Naive thymus-derived CD8-positive, alpha-beta T cell (primary cell): ENCODE results near the gene PBX2. TPM values are rescaled to one million over a fixed set of nuclear protein-coding genes. Genes with fewer than 3 reads are reported as not detected.

Experiments
- ATAC-seq, 2 donors: fragments of 150-1000 bp; cut with Tn5 transposase in 1 of 2; sonication (Bioruptor Pico), chemical (Tn5 transposase) in 1 of 2; 1 replicate in 1 of 2; 2 replicates in 1 of 2; pipeline ENCODE4 v1.10.0; 2021; ENCODE audit warnings: mild to moderate bottlenecking in 2 of 2, moderate library complexity in 2 of 2
- POLR2A ChIA-PET: fragments of 350-600 bp; sonication (Branson Sonifier 250); formaldehyde crosslinking; loops from one replicate; lab custom pipeline; 2021; ENCODE audit warnings: antibody characterized with exemption; lab: Charles Lee
- DNase-seq, 10 donors: peaks; one replicate each; pipeline versions ENCODE4 v3.0.0 to v3.0.0-alpha.2; 2020 to 2022
- H3K27ac Mint-ChIP-seq, 10 donors: one replicate each; pipeline ENCODE4 v1.8.0; 2020 to 2022; ENCODE audit warnings: mild to moderate bottlenecking in 10 of 10, mixed read lengths in 10 of 10, moderate library complexity in 4 of 10, inconsistent platforms in 1 of 10
- H3K27me3 Mint-ChIP-seq, 5 donors: one replicate each; pipeline ENCODE4 v1.8.0; 2021 to 2022; ENCODE audit warnings: mixed read lengths in 5 of 5
- H3K36me3 Mint-ChIP-seq, 3 donors: one replicate each; pipeline ENCODE4 v1.8.0; 2020 to 2022; ENCODE audit warnings: mixed read lengths in 3 of 3, mild to moderate bottlenecking in 2 of 3, inconsistent platforms in 1 of 3
- H3K4me1 Mint-ChIP-seq, 4 donors: one replicate each; pipeline ENCODE4 v1.8.0; 2021 to 2022; ENCODE audit warnings: mixed read lengths in 4 of 4
- H3K4me3 Mint-ChIP-seq, 10 donors: one replicate each; pipeline ENCODE4 v1.8.0; 2020 to 2022; ENCODE audit warnings: mild to moderate bottlenecking in 10 of 10, mixed read lengths in 10 of 10, moderate library complexity in 6 of 10, inconsistent platforms in 1 of 10
- H3K9me3 Mint-ChIP-seq, 9 donors: one replicate each; pipeline ENCODE4 v1.8.0; 2020 to 2022; ENCODE audit warnings: mixed read lengths in 9 of 9, mild to moderate bottlenecking in 3 of 9, inconsistent platforms in 1 of 9, moderate library complexity in 1 of 9
- polyA plus RNA-seq, 3 donors: library from polyadenylated mRNA; unstranded; fragments of 300-500 nt; fragmentation: Illumina TruSeq; gene quantifications; one replicate each; pipeline ENCODE4 v1.2.3, GENCODE V29; 2021
- total RNA-seq, 8 experiments: library from RNA in 2 of 8; stranded (reverse) in 2 of 8; gene quantifications; one replicate each; pipeline ENCODE4 v1.2.3 and lab custom pipeline; 2021 to 2026

Gene PBX2
- total and polyA plus RNA-seq, 5 experiments from 2014 or later, result 1.6 to 174 (median 2.2) TPM

- Mint-ChIP-seq H3K9me3 (no peaks in the 10 kb centered on the region), H3K36me3 (peaks cover 6 to 82% (median 14%) of the 10 kb centered on the region in 3 donors), H3K27me3 (no peaks in the 10 kb centered on the region), H3K27ac (peak overlapping the region in 6 of 10 donors; percentile 34 to 77 (median 58)), H3K4me1 (peaks cover 35 to 76% (median 69%) of the 10 kb centered on the region in 4 donors), H3K4me3 (peak overlapping the region in 1 of 10 donors; percentile 40)
- POLR2A ChIA-PET, result interaction anchor here (0.9 to 9.4 kb wide), 2 partner anchors 8 to 19 kb away, joined by 3 to 303 read pairs; partner anchors contain the start of genes EGFL8, GPSM3 and PBX2
- ATAC-seq (no peak), DNase-seq (no peak)
Measured at GRCh38 chr6:32183483-32184083, 6.4 kb downstream of the PBX2 start.

- DNase-seq (no peak), ATAC-seq (no peak)
- peak overlapping the region in 1 of 10 donors; percentile 1 for H3K4me3 Mint-ChIP-seq
- H3K27me3 Mint-ChIP-seq, result no peaks in the 10 kb centered on the region
- POLR2A ChIA-PET, result interaction anchor here (0.9 to 9.4 kb wide), 4 partner anchors 9 to 55 kb away, joined by 3 to 303 read pairs (median 3); partner anchors contain the start of genes ATF6B, EGFL8, GPSM3 and PBX2
- H3K9me3 Mint-ChIP-seq, result no peaks in the 10 kb centered on the region
- peaks cover 6 to 80% (median 14%) of the 10 kb centered on the region in 3 donors for H3K36me3 Mint-ChIP-seq
- peak overlapping the region in 6 of 10 donors; percentile 24 to 71 (median 44) for H3K27ac Mint-ChIP-seq
- H3K4me1 Mint-ChIP-seq, result peaks cover 36 to 73% (median 71%) of the 10 kb centered on the region in 4 donors
Measured at GRCh38 chr6:32183030-32183429, 7.0 kb downstream of the PBX2 start.

- peak overlapping the region in 1 of 10 donors; percentile 1 for H3K4me3 Mint-ChIP-seq
- POLR2A ChIA-PET, result interaction anchor here (0.9 to 9.4 kb wide), 5 partner anchors 9 to 65 kb away, joined by 3 to 303 read pairs (median 3); partner anchors contain the start of genes ATF6B, EGFL8, GPSM3 and PBX2
Measured at GRCh38 chr6:32182555-32182981, 7.4 kb downstream of the PBX2 start.

GRCh38 chr6:32181915-32182529 is 8.0 kb downstream of the PBX2 start:
- peak overlapping the region in 7 of 10 donors; percentile 15 to 75 (median 52) for H3K27ac Mint-ChIP-seq
- no peak for ATAC-seq
- H3K9me3 Mint-ChIP-seq, result no peaks in the 10 kb centered on the region
- H3K36me3 Mint-ChIP-seq, result peaks cover 0 to 70% (median 8%) of the 10 kb centered on the region in 3 donors
- peak in 1 of 10 donors; percentile 38 for DNase-seq
- POLR2A ChIA-PET, result interaction anchor here (0.9 to 9.4 kb wide), 4 partner anchors 10 to 65 kb away, joined by 3 to 303 read pairs (median 3); partner anchors contain the start of genes ATF6B, GPSM3 and PBX2
- H3K4me1 Mint-ChIP-seq, result peaks cover 35 to 73% (median 69%) of the 10 kb centered on the region in 4 donors
- H3K4me3 Mint-ChIP-seq, result peak overlapping the region in 1 of 10 donors; percentile 6
- H3K27me3 Mint-ChIP-seq, result no peaks in the 10 kb centered on the region

More at GRCh38 chr6:32182555-32182981, 7.4 kb downstream of the PBX2 start:
- H3K27me3 Mint-ChIP-seq, result no peaks in the 10 kb centered on the region
- ATAC-seq, result no peak
- H3K9me3 Mint-ChIP-seq, result no peaks in the 10 kb centered on the region
- no peak for DNase-seq
- peak overlapping the region in 7 of 10 donors; percentile 40 to 71 (median 57) for H3K27ac Mint-ChIP-seq
- H3K4me1 Mint-ChIP-seq, result peaks cover 36 to 73% (median 69%) of the 10 kb centered on the region in 4 donors
- H3K36me3 Mint-ChIP-seq, result peaks cover 5 to 75% (median 12%) of the 10 kb centered on the region in 3 donors

DNA sequence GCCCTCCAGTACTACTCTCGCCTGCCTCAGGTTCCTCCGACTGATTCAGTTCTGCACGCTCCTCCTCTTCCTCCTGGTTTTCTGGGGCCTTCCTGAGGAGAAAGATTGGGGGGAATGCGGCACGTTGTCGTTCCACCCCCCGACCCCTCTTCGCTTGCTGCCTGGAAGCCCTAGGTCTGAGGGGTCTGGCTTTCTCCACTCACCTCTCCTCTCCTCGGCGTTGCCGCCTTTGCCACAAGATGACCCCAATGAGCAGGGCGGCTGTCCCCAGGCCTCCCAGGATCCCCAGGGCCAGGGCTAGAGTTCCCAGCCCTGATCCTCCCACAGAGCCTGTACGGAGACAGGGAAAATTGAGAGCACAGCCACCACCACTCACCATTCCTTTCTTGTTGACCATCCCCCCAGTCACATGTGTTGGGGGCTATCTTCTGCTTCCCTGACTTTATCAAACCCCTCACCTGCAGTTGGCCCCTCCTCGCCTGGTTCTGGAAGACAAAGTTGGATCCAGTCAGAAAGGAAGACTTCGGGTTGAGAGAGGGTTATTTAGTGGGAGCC is 8.8 kb downstream of the PBX2 start:
- Mint-ChIP-seq H3K27me3 (no peaks in the 10 kb centered on the region), H3K4me3 (peak overlapping the region in 5 of 10 donors; percentile 6 to 52 (median 28)), H3K9me3 (no peaks in the 10 kb centered on the region), H3K36me3 (peaks cover 0 to 62% (median 8%) of the 10 kb centered on the region in 3 donors), H3K27ac (peak overlapping the region; percentile 51 to 98 (median 68)), H3K4me1 (peaks cover 34 to 73% (median 69%) of the 10 kb centered on the region in 4 donors)
- POLR2A ChIA-PET, result interaction anchor here (9.4 kb wide), 1 partner anchor 11 kb away, joined by 303 read pairs; the partner anchor contains the start of genes GPSM3 and PBX2
- peak in 1 of 10 donors; percentile 43 for DNase-seq
- ATAC-seq, result no peak

GRCh38 chr6:32179766-32180405 is 10.1 kb downstream of the PBX2 start:
- H3K27ac Mint-ChIP-seq, result peak overlapping the region; percentile 19 to 98 (median 90)
- H3K36me3 Mint-ChIP-seq, result peaks cover 0 to 51% (median 4%) of the 10 kb centered on the region in 3 donors
- DNase-seq (peak in 1 of 10 donors; percentile 64), ATAC-seq (no peak)
- POLR2A ChIA-PET, result interaction anchor here (0.7 to 9.4 kb wide), 3 partner anchors 12 to 51 kb away, joined by 3 to 303 read pairs (median 41); partner anchors contain the start of genes ATF6B, FKBPL, GPSM3 and PBX2
- H3K9me3 Mint-ChIP-seq, result no peaks in the 10 kb centered on the region
- no peaks in the 10 kb centered on the region for H3K27me3 Mint-ChIP-seq
- H3K4me3 Mint-ChIP-seq, result peak overlapping the region; percentile 42 to 100 (median 88)
- peaks cover 33 to 72% (median 67%) of the 10 kb centered on the region in 4 donors for H3K4me1 Mint-ChIP-seq

- peak overlapping the region; percentile 95 to 100 (median 98) for H3K27ac Mint-ChIP-seq
- H3K27me3 Mint-ChIP-seq, result no peaks in the 10 kb centered on the region
- POLR2A ChIA-PET, result interaction anchor here (4.4 to 9.4 kb wide), 2 partner anchors 13 to 50 kb away, joined by 41 to 303 read pairs; partner anchors contain the start of genes ATF6B, FKBPL, GPSM3 and PBX2
- peak overlapping the region; percentile 88 to 100 (median 94) for H3K4me3 Mint-ChIP-seq
- no peaks in the 10 kb centered on the region for H3K9me3 Mint-ChIP-seq
- DNase-seq (no peak), ATAC-seq (no peak)
- peaks cover 37 to 79% (median 72%) of the 10 kb centered on the region in 4 donors for H3K4me1 Mint-ChIP-seq
- peaks cover 0 to 47% (median 4%) of the 10 kb centered on the region in 3 donors for H3K36me3 Mint-ChIP-seq
Measured at GRCh38 chr6:32178547-32179440, 11.2 kb downstream of the PBX2 start.

DNA sequence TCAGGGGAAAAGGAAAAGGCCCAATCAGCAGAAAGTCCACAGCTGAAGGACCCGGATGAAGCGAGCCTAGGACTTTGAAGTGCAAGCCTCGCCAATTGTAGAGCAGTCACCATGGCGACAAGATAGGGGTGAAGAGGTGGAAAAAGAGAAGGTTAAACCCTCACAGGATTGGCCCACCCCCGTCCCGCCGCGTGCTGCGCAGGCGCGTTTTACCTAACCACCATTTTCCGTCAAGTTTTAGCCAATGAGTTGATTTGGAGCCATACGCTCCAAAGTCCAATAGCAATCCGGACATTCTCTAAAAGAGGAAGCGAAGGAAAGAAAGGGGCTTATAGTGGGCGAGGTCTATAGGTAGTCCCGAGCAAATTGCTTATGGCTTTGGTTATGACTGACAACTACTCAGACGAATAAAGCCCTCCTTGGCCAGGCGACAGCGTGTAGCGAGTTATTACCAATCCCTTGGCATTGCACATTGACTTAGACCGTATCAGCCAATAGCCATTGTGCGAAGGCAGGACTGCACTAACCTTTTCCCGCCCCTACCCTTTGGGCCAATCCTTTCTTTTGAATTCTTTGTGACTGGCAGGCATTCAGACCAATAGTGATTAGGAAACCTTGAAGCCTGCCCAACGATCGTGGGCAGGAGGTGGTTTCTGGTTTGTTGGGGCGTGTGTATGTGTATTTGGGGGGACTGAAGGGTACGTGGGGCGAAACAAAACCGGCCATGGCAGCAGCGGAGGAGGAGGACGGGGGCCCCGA is 12.0 kb downstream of the PBX2 start, which contains the start of gene RNF5:
Gene RNF5, plus strand, starts transcription at position 618 of the 759 bp plus-strand sequence. Its CDS starts 107 bp downstream, at position 725.
- peaks cover 0 to 42% (median 4%) of the 10 kb centered on the region in 3 donors for H3K36me3 Mint-ChIP-seq
- no peaks in the 10 kb centered on the region for H3K27me3 Mint-ChIP-seq
- H3K4me1 Mint-ChIP-seq, result peaks cover 45 to 84% (median 77%) of the 10 kb centered on the region in 4 donors
- peak within 1 kb of the TSS; percentile 88 to 100 (median 94) for H3K4me3 Mint-ChIP-seq
- peak within 1 kb of the TSS; percentile 95 to 100 (median 98) for H3K27ac Mint-ChIP-seq
- POLR2A ChIA-PET, result interaction anchor here (0.7 to 9.4 kb wide), 8 partner anchors 14 to 794 kb away, joined by 3 to 303 read pairs (median 10); partner anchors contain the start of genes ATF6B, EGFL8, FKBPL and GPSM3
- DNase-seq (peak; percentile 81 to 99 (median 96)), ATAC-seq (peak; percentile 84 to 85)
- H3K9me3 Mint-ChIP-seq, result no peaks in the 10 kb centered on the region

DNA sequence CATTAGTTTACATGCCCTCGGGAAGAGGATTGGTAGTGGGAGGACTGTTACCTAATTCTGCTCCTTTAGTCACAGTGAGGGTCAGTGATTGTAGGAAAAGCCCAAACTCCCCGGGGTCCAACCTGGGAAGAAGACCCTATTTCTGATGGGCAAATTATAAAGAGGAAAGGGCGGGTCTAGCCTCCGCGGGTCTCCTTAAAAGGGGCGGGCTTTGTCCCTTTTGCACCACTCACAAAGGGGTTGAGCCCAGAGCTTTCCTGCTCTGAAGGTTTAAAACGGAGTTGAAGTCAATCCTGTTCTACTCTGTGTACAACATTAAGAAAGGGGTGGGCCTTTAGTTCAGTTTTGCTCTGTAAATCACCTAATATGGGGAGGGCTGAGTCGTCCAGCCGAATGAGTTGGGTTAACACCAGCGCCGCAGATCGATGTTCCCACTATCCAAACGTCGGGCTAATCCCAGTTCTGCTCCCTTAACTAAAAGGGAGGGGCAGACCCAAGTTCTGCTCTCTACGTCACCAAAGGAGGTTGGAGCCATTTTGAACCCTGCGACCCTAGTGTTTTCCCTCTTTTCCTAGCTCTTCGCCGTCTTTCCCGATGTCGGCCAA is 12.7 kb downstream of the PBX2 start:
- H3K36me3 Mint-ChIP-seq, result peaks cover 0 to 36% (median 4%) of the 10 kb centered on the region in 3 donors
- no peaks in the 10 kb centered on the region for H3K9me3 Mint-ChIP-seq
- ATAC-seq (peak; percentile 3 to 7), DNase-seq (peak in 2 of 10 donors; percentile 34 to 69)
- H3K27ac Mint-ChIP-seq, result peak overlapping the region; percentile 95 to 100 (median 98)
- peak overlapping the region; percentile 88 to 100 (median 94) for H3K4me3 Mint-ChIP-seq
- peaks cover 49 to 84% (median 76%) of the 10 kb centered on the region in 4 donors for H3K4me1 Mint-ChIP-seq
- H3K27me3 Mint-ChIP-seq, result no peaks in the 10 kb centered on the region
- POLR2A ChIA-PET, result interaction anchor here (0.7 to 9.4 kb wide), 8 partner anchors 13 to 795 kb away, joined by 3 to 303 read pairs (median 10); partner anchors contain the start of genes ATF6B, EGFL8, FKBPL and GPSM3
